Adrenal gland (tissue), 12 donors: Measurements from ENCODE around the gene THADA. TPM values are rescaled to one million over a fixed set of nuclear protein-coding genes. Genes with fewer than 3 reads are reported as not detected.

ENCODE experiments used
- DNase-seq, 7 donors: peaks; one replicate each; pipeline ENCODE4 v3.0.0-alpha.2; 2019 to 2020
- H3K27ac ChIP-seq, 5 donors: fragments of 200-600 bp; sonication (generic) in 4 of 5; 1 replicate in 3 of 5; 2 replicates in 2 of 5; pipeline versions ENCODE4 v1.5.1 to v1.8.0; 2016 to 2020; ENCODE audit warnings: mild to moderate bottlenecking in 1 of 5
- H3K27me3 ChIP-seq: fragments of 200-600 bp; 2 replicates; pipeline ENCODE4 v1.8.0; 2021
- H3K36me3 ChIP-seq, 2 donors: fragments of 200-600 bp; replicated peaks in 1 of 2; 1 replicate in 1 of 2; 2 replicates in 1 of 2; pipeline versions ENCODE4 v1.5.1 to v1.8.0; 2018 to 2022
- H3K4me1 ChIP-seq, 2 donors: fragments of 200-600 bp; replicated peaks in 1 of 2; 1 replicate in 1 of 2; 2 replicates in 1 of 2; pipeline versions ENCODE4 v1.5.1 to v1.8.0; 2018 to 2021
- H3K4me3 ChIP-seq, 4 donors: fragments of 200-600 bp; sonication (generic) in 3 of 4; one replicate each; pipeline ENCODE4 v1.5.1; 2016 to 2018
- H3K9me3 ChIP-seq, 3 donors: fragments of 200-600 bp; sonication (generic) in 1 of 3; replicated peaks in 1 of 3; 1 replicate in 2 of 3; 2 replicates in 1 of 3; pipeline versions ENCODE4 v1.5.1 to v1.8.0; 2016 to 2021
- POLR2A ChIP-seq, 2 donors: fragments of 450-650 bp; IDR thresholded peaks; one replicate each; pipeline ENCODE4 v1.6.1; 2017; ENCODE audit warnings: antibody characterized with exemption in 2 of 2, mild to moderate bottlenecking in 2 of 2, moderate library complexity in 1 of 2
- WGBS, 4 donors: extraction: QIAGEN DNeasy Blood & Tissue Kit in 2 of 4; methylation state at CpG; one replicate each; pipeline versions ENCODE4 v1.1.5 to v1.1.7; 2013 to 2017; 5-methylcytosine and 5-hydroxymethylcytosine counted together
- intact Hi-C, 2 donors: fragments of 100-400 bp; cut with DNase I; formaldehyde crosslinking; loops; one replicate each; pipeline versions ENCODE4 v1.14.1 to v1.15.0; 2022 to 2023
- polyA plus RNA-seq, 3 donors: library from polyadenylated mRNA; stranded (reverse); fragments of 200-250 nt in 2 of 3; fragments of 350-450 nt in 1 of 3; fragmentation: Illumina TruSeq in 1 of 3; extraction: RNeasy Lipid Tissue Mini Kit (QIAGEN cat#74804) in 1 of 3; gene quantifications; one replicate each; pipeline ENCODE4 v1.2.3, GENCODE V29; 2013 to 2014
- total RNA-seq, 9 donors: library from RNA; depleted of rRNA in 4 of 9; stranded (reverse); fragments of >200 nt in 4 of 9; fragments of 120-200 nt in 1 of 9; fragmentation: NEBNext Ultra II Directional in 1 of 9; extraction: Animal tissue kit (Norgen Biotek cat#: 25700) in 1 of 9; gene quantifications; one replicate each; pipeline versions ENCODE4 v1.1.0 to v1.2.4, GENCODE V29; 2013 to 2023
- TF ChIP-seq, protein P1 (sequence below), 6 experiments: fragments of 450-650 bp in 4 of 6; fragments of 200-600 bp in 2 of 6; sonication (generic) in 1 of 6; IDR thresholded peaks; 1 replicate in 5 of 6; 2 replicates in 1 of 6; pipeline versions ENCODE4 v1.5.1 to v1.8.0; 2016 to 2021; ENCODE audit warnings: antibody characterized with exemption in 6 of 6, mild to moderate bottlenecking in 2 of 6, moderate library complexity in 1 of 6
- donor health status: healthy with polysubstance abuse.
- donor health status: Bipolar disorder and iron deficiency.
- donor health status: DM: yes; HTN: yes; CAD: no.
- donor health status: DM: no; HTN: no; CAD: no.
- donor health status: DM: no; HTN: no; CAD: no.
- donor health status: DM: yes; HTN: yes; CAD: no.

Gene THADA
- total and polyA plus RNA-seq, 12 donors: 14.1 to 38.4 (median 25.4) TPM

GRCh38 chr2:43631618-43632317, 35.9 kb upstream of the THADA start:
- intact Hi-C loops: loop anchor here in 1 of 2 donors (10.0 kb wide), 1 partner anchor 143 kb away; the partner anchor contains the start of gene DYNC2LI1
- 61 to 71% (median 65%) methylated on average over 11 of the region's 11 CpGs for WGBS, 4 donors
- H3K27me3 ChIP-seq: no peaks in the 10 kb centered on the region

DNA sequence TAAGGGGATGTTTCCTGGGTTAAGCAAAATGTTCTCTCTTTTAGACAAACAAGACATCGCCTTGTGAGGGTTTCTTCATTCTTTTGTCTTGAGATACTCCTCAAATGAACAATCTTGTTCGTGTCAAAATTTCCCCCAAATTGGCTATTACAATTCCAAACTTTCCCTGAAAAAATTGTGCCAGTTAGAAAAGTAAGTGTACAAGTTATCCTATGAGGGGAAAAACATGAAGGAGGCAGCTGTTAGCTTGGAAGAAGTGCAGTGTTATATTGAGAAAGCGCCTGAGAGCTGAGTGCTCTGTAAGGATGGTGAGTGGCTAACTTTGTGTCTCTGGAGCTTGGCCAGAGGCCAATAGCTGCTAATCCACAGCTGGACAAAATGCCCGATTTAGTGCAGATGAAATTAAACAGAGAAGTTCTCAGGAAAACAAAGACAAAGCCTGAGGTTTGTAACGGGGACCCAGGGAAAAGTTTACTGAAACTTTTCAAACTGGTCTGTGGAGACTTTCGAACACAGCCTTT, 27.2 kb upstream of the THADA start:
- H3K4me1 ChIP-seq: no peaks in the 10 kb centered on the region
- intact Hi-C loops: no loop called here
- TF ChIP-seq POLR2A (IDR thresholded peaks at IDR 0.05): no peak
- TF ChIP-seq, protein P1, sequence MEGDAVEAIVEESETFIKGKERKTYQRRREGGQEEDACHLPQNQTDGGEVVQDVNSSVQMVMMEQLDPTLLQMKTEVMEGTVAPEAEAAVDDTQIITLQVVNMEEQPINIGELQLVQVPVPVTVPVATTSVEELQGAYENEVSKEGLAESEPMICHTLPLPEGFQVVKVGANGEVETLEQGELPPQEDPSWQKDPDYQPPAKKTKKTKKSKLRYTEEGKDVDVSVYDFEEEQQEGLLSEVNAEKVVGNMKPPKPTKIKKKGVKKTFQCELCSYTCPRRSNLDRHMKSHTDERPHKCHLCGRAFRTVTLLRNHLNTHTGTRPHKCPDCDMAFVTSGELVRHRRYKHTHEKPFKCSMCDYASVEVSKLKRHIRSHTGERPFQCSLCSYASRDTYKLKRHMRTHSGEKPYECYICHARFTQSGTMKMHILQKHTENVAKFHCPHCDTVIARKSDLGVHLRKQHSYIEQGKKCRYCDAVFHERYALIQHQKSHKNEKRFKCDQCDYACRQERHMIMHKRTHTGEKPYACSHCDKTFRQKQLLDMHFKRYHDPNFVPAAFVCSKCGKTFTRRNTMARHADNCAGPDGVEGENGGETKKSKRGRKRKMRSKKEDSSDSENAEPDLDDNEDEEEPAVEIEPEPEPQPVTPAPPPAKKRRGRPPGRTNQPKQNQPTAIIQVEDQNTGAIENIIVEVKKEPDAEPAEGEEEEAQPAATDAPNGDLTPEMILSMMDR (IDR thresholded peaks at IDR 0.05): no peak
- WGBS, 4 donors: 58 to 61% (median 60%) methylated on average over 6 of the region's 6 CpGs
- DNase-seq: peak in 1 of 7 donors; percentile 26
- H3K9me3 ChIP-seq: no peaks in the 10 kb centered on the region
- H3K36me3 ChIP-seq: no peaks in the 10 kb centered on the region
- H3K27me3 ChIP-seq: peaks cover under 1% of the 10 kb centered on the region
- no peak overlapping the region for H3K27ac ChIP-seq
- no peak overlapping the region for H3K4me3 ChIP-seq

More at GRCh38 chr2:43631618-43632317, 35.9 kb upstream of the THADA start:
- Histone ChIP-seq H3K27ac (no peak overlapping the region), H3K4me1 (peaks cover 2% of the 10 kb centered on the region in 2 donors), H3K4me3 (no peak overlapping the region), H3K36me3 (no peaks in the 10 kb centered on the region), H3K9me3 (no peaks in the 10 kb centered on the region)
- DNase-seq: no peak
- TF ChIP-seq, protein P1 (IDR thresholded peaks at IDR 0.05): no peak
- no peak for TF ChIP-seq POLR2A (IDR thresholded peaks at IDR 0.05)

GRCh38 chr2:43619511-43619910, 23.7 kb upstream of the THADA start:
- Histone ChIP-seq H3K36me3 (no peaks in the 10 kb centered on the region), H3K27ac (no peak overlapping the region), H3K9me3 (no peaks in the 10 kb centered on the region), H3K27me3 (peaks cover 3% of the 10 kb centered on the region), H3K4me3 (no peak overlapping the region), H3K4me1 (no peaks in the 10 kb centered on the region)
- DNase-seq: no peak
- intact Hi-C loops: no loop called here
- 90 to 95% (median 92%) methylated on average over 10 of the region's 10 CpGs for WGBS, 4 donors
- TF ChIP-seq, protein P1 (IDR thresholded peaks at IDR 0.05): no peak
- TF ChIP-seq POLR2A (IDR thresholded peaks at IDR 0.05): no peak

GRCh38 chr2:43616967-43617680, 21.3 kb upstream of the THADA start:
- DNase-seq: no peak
- WGBS, 4 donors: 75 to 80% (median 77%) methylated on average over 5 of the region's 5 CpGs

More at GRCh38 chr2:43616967-43617680, 21.3 kb upstream of the THADA start:
- TF ChIP-seq, protein P1 (IDR thresholded peaks at IDR 0.05): no peak
- no peak for TF ChIP-seq POLR2A (IDR thresholded peaks at IDR 0.05)
- Histone ChIP-seq H3K27ac (no peak overlapping the region), H3K27me3 (peaks cover 3% of the 10 kb centered on the region), H3K4me1 (no peaks in the 10 kb centered on the region), H3K4me3 (no peak overlapping the region), H3K36me3 (no peaks in the 10 kb centered on the region), H3K9me3 (no peaks in the 10 kb centered on the region)
- intact Hi-C loops: no loop called here
